NCI-H524 treated with DMSO at 0.1 percent for 48 hours (cell line): ENCODE data around the gene CTTNBP2.

Experiments used
- DNase-seq: peaks from one replicate; lab custom pipeline; 2025; lab: John Stamatoyannopoulos, UW

Gene CTTNBP2

DNA sequence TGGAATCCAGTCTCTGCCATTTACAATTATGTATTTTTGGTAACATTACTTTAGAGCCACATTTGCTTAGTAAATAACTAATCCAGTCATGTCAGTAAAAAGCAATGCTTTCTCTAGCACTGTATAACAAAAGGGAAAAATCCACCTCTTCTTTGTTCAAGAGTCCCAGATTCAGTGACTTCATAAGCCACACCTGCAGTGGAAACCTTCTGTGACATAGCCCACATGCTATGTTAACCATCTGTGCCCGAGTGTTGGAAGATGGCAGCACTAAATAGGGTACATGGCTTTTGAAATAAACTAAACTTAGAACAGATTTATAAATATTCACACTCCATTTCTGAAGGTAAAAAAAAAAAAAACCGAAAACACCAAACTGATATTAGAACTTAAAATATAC, 83.0 kb downstream of the CTTNBP2 start:
- no peak for DNase-seq

DNA sequence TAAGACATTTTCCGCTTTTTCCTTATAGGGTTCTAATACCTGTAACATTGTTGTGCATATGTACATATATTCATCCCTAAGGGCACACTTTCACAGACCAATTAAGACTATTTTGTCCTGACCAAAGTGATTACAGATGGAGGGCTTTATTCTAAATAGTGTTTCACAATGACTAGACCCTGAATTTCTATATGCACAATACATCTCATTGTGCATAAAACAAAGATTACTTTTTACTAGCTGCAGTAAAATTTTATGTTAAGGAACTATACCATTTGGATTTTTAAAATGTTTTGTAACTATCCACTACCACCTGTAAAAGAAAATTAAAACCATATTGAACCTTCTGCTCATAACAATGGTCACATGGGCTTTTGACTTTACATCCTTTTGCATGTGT, 87.8 kb downstream of the CTTNBP2 start:
- no peak for DNase-seq

DNA sequence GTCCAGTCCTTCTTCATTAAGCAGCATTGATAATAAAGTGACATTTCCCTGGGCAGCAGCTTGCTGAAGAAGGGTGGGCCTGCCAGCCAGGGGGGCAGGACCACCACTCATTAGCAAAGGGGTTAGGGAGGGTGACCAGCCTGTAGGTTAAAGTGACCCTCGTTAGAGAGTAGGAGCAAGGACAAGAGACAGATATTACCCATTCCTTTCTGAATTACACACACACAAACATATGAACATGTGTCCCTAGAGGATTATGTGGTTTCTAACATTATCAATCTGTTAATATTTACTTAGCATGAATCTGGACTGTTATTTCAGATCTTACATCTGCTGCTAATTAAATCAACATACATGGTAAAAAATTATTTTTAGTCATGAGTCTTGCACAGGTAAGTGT, 88.9 kb downstream of the CTTNBP2 start:
- peak; percentile 41 for DNase-seq

DNA sequence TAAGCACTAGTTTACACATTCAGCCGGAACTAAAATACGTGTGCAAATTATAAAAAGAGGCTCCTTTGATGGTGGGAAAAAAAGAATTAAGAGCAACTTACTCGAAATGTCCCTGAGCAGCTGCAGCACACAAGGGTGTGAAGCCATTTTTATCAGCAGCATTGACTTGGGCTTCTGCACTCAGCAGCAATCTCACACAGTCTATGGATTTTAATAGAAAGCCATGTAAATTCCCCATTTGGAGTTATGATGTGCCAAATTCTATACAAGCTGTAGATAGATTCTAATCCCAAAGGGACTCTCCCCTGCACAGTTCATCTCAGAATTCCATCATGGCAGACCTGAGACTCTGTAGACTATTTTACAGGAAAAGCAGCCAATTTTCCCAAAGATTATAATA, 90.5 kb downstream of the CTTNBP2 start:
- no peak for DNase-seq

DNA sequence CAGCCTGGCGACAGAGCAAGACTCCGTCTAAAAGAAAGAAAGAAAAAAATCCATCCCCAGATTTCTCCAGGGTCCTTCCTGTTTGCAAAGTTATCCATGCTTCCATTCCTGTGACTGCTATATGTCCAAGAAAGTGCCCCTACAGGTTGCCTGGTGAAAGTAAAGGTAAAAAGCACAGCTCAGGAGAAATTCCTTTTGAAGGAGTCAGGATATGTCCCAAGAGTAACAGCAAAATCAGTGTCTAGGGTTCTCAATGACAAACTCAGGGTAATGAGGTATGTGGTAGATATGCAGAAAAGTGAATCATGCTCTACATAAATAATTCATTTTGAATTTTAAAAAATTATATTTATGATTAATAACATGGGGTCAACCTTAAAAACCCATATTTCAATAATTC, 91.5 kb downstream of the CTTNBP2 start:
- DNase-seq = no peak

DNA sequence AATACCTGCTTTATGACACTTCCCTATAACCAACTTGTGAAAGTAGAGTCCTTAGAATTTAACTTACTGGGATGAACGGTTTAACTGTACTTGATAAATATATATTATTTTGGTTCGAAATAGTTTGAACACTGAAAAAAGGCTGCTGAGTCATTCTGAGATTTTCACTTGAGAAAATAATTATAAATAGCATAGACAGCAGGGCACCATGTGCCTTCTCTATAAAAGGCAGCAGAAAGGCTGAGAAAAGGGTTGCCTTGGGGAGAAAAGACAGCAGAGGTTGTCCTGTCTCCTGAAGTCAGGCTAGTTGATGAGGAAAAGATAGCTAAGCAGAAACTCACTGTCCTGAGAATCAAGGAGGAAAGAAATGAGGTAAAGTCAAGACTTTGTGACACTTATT, 92.4 kb downstream of the CTTNBP2 start:
- no peak for DNase-seq

DNA sequence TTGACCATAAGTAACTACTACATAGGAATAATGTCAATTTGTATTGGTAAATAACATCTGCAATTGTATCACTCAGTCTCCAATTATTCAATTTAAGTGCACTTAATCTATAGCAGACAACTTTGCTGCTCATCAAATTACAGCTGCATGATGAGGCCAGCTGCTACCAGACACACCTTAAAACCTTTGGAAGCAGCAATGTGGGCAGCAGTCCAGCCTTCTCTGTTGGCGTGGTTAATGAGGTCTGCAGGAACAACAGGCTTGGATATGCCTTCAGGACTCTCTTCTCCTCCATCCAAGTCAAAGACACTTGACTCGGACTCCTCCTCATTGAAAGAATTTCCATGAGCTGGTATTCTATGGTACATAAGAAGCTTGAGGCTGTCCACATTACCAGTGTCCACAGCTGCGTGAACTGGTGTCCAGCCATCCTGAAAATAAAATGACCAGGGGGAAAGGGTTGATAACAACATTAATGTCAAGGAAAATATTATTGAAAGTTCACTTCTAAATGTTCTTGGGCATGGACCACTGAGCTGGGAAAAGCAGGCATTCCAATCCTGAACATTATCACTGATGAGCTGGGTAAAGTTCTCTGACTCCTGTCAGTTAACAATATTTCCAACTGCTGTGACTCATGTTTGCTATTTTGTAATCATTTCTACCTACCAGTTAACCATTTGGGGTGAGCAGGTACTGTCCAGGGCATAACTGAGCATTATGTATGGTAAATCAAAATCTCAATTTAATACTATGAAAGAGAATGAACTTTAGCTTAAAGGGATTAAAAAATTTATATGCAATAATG, 95.7 kb downstream of the CTTNBP2 start:
- DNase-seq = peak; percentile 53

DNA sequence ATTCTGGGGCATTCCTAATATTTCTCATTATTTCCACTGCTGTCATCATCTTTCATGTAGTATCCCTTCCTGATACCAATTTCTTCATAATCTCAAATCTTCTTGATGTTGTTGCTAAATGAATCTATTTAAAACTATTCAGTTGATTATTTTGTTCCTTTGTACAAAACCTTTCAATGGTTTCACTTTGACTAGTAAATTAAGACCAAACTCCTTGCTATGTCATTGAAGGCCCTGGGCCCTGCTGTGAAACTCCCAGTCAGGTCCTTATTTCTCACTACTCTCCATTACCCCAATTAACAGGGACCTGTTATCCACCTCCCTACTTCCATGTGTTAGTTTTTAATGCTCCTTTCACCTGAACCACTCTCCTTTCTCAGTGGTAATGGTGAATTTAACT, 97.0 kb downstream of the CTTNBP2 start:
- no peak for DNase-seq

DNA sequence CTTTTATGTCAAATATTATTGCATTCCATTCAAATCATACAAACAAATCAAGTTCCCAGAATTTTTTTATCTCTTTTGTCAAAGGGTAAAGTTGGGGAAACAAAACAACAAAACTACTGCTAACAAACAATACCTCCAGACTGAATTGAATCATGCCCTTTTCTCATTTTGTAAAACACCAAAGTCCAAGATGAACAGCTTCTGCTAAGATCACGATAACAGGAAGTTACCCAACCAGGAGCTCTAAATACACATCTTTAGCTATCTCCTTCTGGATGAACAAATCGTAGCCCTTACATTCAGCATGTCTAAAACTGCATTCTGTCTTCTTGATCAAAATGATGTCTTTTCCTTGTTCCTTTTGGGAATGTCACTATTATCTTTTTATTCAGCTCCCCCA, 97.4 kb downstream of the CTTNBP2 start:
- DNase-seq = no peak

DNA sequence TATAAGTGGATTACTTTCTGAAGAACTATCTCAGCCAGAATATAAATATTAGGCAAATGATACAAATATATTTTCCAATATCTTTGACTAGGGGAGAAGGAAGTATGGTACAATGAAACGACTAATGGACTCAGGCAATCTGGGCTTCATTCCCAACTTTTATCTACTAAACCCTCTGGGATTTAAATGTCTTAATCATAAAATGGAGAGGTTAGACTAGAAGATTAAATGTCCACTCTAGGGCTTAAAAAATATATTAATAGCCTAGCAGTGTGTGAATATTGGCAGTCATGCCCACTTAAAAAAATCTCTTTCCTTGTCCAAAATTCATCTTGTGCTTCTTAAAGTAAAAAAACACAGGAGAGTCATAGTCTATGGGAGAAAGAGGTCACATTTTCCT, 98.3 kb downstream of the CTTNBP2 start:
- no peak for DNase-seq

DNA sequence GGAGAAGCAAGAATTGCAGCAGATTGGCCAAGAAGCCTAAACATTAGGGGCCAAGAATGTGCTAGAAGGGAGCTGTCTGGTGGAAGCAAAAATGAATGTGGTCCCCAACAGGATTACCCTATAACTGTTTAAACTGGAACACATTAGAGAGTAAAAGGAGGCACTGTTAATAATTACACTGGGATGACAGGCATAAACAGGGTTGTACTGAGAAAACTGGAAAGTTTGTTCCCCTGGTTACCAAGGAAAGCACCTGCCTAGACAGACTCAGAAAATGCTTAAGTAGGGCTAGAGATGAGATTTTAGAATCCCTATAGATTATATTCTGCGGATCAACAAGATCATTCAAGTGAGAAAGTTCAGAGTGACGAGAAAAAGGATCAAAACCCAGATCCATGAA, 100.8 kb downstream of the CTTNBP2 start:
- DNase-seq = no peak

DNA sequence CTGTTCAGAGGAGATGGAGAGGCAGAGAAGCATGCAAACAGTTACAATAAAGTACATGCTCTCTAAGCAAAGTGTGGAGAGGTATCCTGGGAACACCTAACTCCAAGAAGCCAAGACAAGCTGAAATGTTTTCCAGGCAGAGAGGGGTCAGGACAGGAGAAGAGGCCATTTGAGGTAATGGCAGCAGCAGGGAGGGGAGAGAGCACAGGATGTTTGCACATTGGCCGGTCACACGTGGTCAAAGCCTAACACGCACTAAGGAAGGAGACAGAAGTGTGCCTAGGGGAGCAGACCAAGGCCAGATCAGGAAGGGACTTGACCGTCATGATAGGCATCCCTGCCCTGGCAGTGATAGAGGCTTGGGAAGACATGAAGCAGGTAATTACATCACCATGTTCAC, 101.5 kb downstream of the CTTNBP2 start:
- no peak for DNase-seq

DNA sequence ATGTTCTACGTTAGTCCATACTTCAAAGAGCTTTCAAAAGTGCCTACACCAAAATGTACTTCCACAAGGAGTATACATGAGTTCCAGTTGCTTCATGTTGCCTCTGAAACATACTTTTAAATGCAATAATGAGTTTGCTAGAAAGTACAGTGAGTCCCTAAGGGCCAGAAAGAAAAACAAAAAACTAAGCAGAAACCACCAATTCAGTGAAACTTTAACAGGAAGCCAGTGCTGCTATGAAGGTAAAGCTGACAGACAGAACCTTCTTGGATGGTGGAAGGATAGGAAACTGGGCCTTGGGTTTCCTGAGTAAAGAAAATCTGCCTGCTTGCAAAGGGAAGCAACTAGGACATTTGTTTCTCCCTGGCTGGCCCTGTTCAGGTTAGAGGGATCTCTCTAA, 104.2 kb downstream of the CTTNBP2 start:
- DNase-seq = no peak

DNA sequence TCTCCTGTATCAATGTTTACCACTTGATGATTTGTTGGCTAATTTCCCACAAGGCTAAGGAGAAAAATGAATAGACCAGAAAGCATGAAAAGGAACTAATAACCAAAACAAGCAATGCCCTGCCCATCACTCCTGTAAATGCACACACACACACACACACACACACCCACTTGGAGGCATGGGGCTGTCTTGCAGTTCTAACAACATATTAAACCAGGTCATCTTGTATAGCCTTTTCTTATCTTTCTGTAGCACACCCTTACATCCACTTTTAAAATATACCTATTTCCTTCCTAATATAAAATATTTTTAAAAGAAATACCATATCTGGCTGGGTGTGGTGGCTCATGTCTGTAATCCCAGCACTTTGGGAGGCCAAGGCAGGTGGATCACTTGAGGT, 105.3 kb downstream of the CTTNBP2 start:
- DNase-seq = no peak

DNA sequence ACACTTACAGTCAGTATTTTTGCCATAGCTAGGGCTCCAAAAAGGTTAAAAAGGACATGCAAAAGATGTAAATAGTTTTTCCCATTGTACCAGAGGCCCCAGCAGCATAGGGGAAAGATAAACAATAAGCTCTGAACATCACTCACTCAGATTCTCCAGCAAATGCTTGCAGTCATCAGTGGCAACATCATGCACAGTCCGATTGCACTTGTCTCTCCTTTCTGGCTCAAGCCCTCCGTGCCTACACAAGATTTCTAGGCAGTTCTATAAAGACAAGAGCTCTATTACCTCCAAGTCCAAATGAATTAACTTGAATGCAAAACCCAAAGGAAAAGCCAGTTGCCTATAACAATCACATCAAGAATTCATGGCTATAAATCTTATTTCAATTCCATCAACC, 106.3 kb downstream of the CTTNBP2 start:
- DNase-seq = no peak

DNA sequence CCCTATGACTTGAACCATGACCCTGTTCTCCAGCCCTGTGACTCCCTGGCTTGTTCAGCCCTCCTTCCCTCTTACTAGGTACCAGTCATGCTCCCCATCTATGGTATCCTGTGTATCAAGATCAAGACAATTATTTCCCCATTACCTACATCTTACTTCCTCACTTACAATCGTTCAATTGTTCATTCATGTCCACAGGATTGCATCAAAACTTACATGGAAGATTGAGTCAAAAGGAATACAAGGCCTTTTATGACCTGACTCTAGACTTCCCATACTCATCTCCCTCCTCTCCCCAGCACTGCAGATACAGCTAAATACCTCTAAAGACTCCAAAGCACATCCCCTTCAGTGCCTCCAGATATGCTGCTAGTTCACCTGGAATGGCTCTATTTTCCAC, 109.2 kb downstream of the CTTNBP2 start:
- DNase-seq = no peak

DNA sequence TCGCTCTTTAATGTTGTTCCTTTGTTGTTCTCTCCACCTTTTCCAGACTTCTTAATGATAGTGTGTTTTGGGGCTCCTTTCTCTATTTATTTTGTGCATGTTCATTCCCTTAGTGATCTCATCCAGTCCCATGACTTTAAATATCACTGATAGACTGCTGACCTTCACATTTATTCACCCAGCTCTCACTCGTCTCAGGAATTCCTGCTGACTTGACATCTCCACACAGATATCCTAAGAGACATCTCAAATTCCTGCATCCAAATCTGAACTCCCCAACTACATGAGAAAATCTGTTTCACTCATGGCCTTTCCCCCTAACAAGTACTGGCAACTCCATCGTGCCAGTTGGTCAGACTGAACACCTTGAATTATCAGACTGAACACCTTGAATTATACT, 111.2 kb downstream of the CTTNBP2 start:
- no peak for DNase-seq

DNA sequence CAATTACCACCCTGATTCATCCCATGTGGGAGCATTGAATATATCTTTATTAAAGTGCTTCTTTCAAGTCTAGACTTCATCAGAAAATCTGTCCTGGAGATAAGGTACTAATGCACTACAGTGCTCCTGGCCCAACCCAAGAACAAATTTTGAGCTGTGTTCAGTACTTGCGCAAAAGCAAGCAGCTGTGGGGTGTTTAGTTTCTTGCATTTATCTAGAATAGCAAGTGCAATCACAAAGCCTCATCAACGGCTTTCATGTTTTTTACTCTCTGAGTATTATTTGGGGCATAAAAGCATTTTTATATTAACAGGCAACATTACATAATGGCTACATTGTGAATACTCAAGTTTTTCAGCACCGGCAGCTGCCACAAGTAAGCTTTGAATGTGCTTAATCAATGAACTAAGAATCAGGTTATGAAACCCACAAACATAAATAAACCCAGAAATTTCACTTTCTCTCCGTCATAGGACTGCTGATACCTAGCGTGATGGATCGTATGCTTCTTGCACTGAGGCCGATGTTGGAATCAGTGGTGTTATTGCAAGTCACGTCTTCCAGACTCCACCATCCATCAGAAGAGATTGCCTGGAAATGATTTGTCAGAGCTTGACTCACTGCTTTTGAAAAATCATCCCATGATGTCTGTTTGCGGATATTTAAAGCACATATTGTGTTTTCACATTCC, 113.1 kb downstream of the CTTNBP2 start:
- no peak for DNase-seq

DNA sequence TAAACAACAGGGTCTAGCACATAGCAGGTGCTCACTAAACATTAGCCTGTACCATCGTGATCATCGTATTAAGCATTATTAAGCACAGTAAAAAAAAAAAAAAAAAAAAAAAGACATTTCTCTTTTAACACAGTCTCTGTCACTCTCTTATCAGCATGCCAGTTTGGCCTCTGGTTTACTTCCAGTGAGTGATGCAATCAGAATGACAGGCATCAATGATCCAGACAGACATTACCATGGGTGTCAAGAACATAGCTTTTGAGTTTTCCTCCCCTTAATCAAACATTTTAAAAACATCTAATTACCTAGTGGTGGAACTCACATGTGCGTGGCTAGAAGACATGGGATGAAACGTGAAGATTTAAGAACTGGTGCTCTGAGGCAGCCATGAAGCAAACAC, 115.8 kb downstream of the CTTNBP2 start:
- no peak for DNase-seq

DNA sequence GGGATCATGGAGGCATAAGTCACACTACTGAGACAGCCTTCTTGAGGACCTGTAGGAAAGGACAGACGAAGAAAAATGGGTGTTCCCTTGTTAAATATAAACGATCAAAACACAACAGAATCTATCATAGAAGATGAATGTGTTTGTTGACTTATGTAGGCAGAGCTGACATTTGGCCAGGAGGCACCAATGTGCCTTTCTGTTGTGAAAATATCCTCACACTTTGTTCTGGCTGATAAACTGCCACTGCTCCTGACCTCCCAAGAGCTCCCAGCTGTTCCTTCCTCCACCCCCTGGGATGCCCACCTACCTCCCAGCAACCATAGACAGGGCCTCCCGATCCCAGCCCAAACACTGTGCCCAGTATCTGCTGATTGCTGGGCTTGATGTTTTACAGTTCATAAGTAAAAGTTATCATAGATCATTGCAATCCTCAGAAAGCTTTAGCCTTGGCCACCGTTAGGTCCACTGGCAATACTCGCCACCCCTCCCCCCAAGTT, 116.6 kb downstream of the CTTNBP2 start:
- DNase-seq = no peak

DNA sequence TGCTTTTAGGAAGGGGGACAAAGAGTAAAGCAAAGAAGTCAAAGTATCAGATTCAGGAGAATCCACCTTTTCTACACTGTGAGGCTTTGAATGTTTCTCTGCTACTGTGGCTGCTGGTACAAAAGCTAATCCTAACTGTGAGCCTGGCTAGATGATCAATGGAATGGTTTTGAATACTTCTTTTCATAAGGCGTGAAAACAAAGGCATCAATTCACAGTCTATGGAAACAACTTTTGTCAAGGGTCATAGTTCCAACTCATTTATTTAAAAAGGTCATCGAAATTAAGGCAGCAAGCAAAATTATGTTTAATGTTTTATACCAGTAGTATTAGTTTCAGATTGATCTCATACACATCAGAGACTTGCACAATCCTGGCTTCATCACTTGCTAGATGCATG, 118.1 kb downstream of the CTTNBP2 start:
- no peak for DNase-seq

DNA sequence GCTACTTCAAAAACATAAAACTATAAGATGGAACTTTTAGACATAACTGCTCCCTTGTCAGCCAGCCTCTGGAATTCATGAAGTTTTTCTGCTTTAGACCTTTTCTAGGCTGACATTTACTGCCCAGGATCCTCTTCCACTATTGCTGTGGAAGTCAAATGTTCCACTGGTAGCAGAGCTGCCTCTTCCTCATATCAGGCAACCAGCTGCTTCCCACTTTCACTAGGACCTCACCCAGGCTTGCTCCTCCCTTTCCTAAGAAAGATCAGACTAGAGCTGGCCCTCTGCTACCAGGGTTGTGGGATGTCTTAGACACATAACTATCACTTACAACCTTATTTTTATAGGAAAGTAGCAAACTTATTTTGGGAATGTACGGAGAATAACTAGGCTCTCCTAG, 121.5 kb downstream of the CTTNBP2 start:
- DNase-seq = no peak
